ENCODE results near the gene DNAJC21. TPM values are rescaled to one million over a fixed set of nuclear protein-coding genes. Genes with fewer than 3 reads are reported as not detected.

DNAJC21 gene
- total and polyA plus RNA-seq, 10 of the 15 experiments (the other 5 are each of a cell fraction or from before 2014, with no cell fraction given), result 9.2 to 53.5 (median 23.7) TPM

DNA sequence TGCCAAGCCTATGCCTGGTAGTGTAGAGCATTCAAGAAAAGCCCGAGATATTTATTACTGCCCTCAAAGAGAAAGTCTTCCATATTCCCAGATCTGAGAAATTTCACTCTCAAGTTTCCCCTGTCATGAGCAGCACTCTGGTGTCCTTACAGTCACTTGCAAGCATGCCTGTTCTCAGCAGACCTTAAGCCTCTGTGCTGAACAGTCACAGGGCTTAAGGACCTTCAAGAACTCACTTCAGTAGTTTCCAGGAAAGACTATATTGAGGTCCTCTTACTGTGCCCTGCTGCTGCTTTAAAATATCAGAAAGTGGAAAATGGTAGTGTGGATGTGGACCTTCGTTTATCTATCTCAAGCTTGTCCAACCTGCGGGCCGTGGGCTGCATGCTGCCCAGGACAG, 53.5 kb downstream of the DNAJC21 start (continued):
- TF ChIP-seq, protein P1, sequence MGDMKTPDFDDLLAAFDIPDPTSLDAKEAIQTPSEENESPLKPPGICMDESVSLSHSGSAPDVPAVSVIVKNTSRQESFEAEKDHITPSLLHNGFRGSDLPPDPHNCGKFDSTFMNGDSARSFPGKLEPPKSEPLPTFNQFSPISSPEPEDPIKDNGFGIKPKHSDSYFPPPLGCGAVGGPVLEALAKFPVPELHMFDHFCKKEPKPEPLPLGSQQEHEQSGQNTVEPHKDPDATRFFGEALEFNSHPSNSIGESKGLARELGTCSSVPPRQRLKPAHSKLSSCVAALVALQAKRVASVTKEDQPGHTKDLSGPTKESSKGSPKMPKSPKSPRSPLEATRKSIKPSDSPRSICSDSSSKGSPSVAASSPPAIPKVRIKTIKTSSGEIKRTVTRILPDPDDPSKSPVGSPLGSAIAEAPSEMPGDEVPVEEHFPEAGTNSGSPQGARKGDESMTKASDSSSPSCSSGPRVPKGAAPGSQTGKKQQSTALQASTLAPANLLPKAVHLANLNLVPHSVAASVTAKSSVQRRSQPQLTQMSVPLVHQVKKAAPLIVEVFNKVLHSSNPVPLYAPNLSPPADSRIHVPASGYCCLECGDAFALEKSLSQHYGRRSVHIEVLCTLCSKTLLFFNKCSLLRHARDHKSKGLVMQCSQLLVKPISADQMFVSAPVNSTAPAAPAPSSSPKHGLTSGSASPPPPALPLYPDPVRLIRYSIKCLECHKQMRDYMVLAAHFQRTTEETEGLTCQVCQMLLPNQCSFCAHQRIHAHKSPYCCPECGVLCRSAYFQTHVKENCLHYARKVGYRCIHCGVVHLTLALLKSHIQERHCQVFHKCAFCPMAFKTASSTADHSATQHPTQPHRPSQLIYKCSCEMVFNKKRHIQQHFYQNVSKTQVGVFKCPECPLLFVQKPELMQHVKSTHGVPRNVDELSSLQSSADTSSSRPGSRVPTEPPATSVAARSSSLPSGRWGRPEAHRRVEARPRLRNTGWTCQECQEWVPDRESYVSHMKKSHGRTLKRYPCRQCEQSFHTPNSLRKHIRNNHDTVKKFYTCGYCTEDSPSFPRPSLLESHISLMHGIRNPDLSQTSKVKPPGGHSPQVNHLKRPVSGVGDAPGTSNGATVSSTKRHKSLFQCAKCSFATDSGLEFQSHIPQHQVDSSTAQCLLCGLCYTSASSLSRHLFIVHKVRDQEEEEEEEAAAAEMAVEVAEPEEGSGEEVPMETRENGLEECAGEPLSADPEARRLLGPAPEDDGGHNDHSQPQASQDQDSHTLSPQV (IDR thresholded peaks at IDR 0.05), result no peak
- TF ChIP-seq IKZF2 (IDR thresholded peaks at IDR 0.05) (no peak), CHD1 (IDR thresholded peaks at IDR 0.05; ENCODE audit: low read depth, low read length) (no peak)

DNA sequence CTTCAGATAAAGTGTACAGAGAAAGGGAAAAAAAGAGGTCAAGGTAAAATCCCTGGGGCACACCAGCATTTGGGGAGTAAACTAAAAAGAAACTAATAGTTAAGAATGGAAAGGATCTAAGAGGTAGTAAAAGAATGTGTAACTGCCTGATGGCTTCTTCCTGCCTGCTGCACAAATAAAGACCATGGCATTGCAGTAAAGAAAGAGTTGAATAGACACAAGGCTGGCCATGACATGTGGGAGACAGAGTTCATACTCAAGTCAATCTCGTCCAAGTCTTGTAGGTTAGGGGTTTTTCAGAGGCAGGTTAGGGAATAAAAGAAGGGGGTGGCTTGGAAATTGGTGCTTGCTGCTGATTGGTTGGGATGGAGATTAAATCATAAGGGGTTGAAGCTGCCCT, 57.6 kb downstream of the DNAJC21 start:
- in situ Hi-C loops (cut with MboI), result no loop called here
- ChIA-PET RAD21 (ENCODE audit: unreplicated experiment) (no interaction called here), CTCF (no interaction called here)
- TF ChIP-seq JUNB (IDR thresholded peaks at IDR 0.05) (no peak), PAX5 (IDR thresholded peaks at IDR 0.05; ENCODE audit: borderline replicate concordance, low read depth, low read length) (no peak), NR2C2 (IDR thresholded peaks at IDR 0.05; ENCODE audit: borderline replicate concordance, control insufficient read depth, insufficient read length, low read depth) (no peak), BRCA1 (IDR thresholded peaks at IDR 0.05; ENCODE audit: low read depth, low read length) (no peak), SIN3A (IDR thresholded peaks at IDR 0.05; ENCODE audit: low read depth, low read length) (no peak), NR2C1 (IDR thresholded peaks at IDR 0.05) (no peak), RUNX3 (IDR thresholded peaks at IDR 0.05; ENCODE audit: low read length) (no peak), EGR1 (IDR thresholded peaks at IDR 0.05; ENCODE audit: borderline replicate concordance in 1 of 2, low read depth in 2 of 2, low read length in 2 of 2) (no peak), CBX5 (IDR thresholded peaks at IDR 0.05; ENCODE audit: low read depth) (no peak), ZNF24 (IDR thresholded peaks at IDR 0.05) (no peak)
- TF ChIP-seq, protein P2, sequence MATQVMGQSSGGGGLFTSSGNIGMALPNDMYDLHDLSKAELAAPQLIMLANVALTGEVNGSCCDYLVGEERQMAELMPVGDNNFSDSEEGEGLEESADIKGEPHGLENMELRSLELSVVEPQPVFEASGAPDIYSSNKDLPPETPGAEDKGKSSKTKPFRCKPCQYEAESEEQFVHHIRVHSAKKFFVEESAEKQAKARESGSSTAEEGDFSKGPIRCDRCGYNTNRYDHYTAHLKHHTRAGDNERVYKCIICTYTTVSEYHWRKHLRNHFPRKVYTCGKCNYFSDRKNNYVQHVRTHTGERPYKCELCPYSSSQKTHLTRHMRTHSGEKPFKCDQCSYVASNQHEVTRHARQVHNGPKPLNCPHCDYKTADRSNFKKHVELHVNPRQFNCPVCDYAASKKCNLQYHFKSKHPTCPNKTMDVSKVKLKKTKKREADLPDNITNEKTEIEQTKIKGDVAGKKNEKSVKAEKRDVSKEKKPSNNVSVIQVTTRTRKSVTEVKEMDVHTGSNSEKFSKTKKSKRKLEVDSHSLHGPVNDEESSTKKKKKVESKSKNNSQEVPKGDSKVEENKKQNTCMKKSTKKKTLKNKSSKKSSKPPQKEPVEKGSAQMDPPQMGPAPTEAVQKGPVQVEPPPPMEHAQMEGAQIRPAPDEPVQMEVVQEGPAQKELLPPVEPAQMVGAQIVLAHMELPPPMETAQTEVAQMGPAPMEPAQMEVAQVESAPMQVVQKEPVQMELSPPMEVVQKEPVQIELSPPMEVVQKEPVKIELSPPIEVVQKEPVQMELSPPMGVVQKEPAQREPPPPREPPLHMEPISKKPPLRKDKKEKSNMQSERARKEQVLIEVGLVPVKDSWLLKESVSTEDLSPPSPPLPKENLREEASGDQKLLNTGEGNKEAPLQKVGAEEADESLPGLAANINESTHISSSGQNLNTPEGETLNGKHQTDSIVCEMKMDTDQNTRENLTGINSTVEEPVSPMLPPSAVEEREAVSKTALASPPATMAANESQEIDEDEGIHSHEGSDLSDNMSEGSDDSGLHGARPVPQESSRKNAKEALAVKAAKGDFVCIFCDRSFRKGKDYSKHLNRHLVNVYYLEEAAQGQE (IDR thresholded peaks at IDR 0.05; ENCODE audit: low read depth, low read length), result no peak
- TF ChIP-seq, protein P3, sequence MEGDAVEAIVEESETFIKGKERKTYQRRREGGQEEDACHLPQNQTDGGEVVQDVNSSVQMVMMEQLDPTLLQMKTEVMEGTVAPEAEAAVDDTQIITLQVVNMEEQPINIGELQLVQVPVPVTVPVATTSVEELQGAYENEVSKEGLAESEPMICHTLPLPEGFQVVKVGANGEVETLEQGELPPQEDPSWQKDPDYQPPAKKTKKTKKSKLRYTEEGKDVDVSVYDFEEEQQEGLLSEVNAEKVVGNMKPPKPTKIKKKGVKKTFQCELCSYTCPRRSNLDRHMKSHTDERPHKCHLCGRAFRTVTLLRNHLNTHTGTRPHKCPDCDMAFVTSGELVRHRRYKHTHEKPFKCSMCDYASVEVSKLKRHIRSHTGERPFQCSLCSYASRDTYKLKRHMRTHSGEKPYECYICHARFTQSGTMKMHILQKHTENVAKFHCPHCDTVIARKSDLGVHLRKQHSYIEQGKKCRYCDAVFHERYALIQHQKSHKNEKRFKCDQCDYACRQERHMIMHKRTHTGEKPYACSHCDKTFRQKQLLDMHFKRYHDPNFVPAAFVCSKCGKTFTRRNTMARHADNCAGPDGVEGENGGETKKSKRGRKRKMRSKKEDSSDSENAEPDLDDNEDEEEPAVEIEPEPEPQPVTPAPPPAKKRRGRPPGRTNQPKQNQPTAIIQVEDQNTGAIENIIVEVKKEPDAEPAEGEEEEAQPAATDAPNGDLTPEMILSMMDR (IDR thresholded peaks at IDR 0.05 in 2 of 3, conservative IDR thresholded peaks at IDR 0.05 in 1 of 3; ENCODE audit: control insufficient read depth in 2 of 3, extremely low read depth in 1 of 3, insufficient read depth in 1 of 3, low read depth in 3 of 3, low read length in 3 of 3), result no peak

More for the DNA sequence above, 57.6 kb downstream of the DNAJC21 start:
- WGBS (ENCODE audit: insufficient coverage, insufficient replicate concordance, low lambda C conversion rate, missing lambda C conversion rate), result 8% methylated on average over 1 of the region's 1 CpG
- Histone ChIP-seq H3K27ac (ENCODE audit: control insufficient read depth, insufficient read depth) (no peak overlapping the region), H2AFZ (ENCODE audit: control insufficient read depth, low read depth, low read length) (no peak overlapping the region), H4K20me1 (ENCODE audit: control insufficient read depth, insufficient read depth) (no peaks in the 10 kb centered on the region), H3K4me2 (ENCODE audit: control insufficient read depth, insufficient read depth) (no peak overlapping the region), H3K27me3 (replicated peaks in 1 of 2; ENCODE audit: control insufficient read depth in 2 of 2, insufficient read depth in 2 of 2, low read length in 1 of 2) (no peaks in the 10 kb centered on the region), H3K9ac (ENCODE audit: control insufficient read depth, insufficient read depth, low read length) (no peak overlapping the region), H3K79me2 (ENCODE audit: control insufficient read depth, insufficient read depth, low read length) (no peaks in the 10 kb centered on the region), H3K9me3 (replicated peaks; ENCODE audit: control insufficient read depth, insufficient read depth, low read length) (no peaks in the 10 kb centered on the region; the same call in 2 of the 3 replicates), H3K4me3 (no peak overlapping the region), H3K36me3 (ENCODE audit: control insufficient read depth in 2 of 2, insufficient read depth in 2 of 2, low read length in 1 of 2) (no peaks in the 10 kb centered on the region), H3K4me1 (ENCODE audit: control insufficient read depth, insufficient read depth, low read length) (no peaks in the 10 kb centered on the region)
- no TSS peak for BruUV-seq (replicated peaks)
- ChIA-PET POLR2A (no interaction called here), SMC1A (ENCODE audit: uncharacterized antibody, unreplicated experiment) (no interaction called here)
- no peak for FAIRE-seq
- intact Hi-C loops (cut with micrococcal nuclease; ENCODE audit: unreplicated experiment), result no loop called here
- ATAC-seq, result no peak
- no peak for DNase-seq (ENCODE audit: low read depth, low spot score)
